ENCODE data around the gene UBL7.

Gene UBL7

GRCh38 chr15:74422265-74422651 lies 38.7 kb downstream of the UBL7 start:
- Histone ChIP-seq H4K20me1 (ENCODE audit: insufficient read depth, low read length) (no peaks in the 10 kb centered on the region), H3K9me3 (replicated peaks; ENCODE audit: insufficient read depth, low read length) (no peaks in the 10 kb centered on the region), H3K4me1 (ENCODE audit: low read length) (peaks cover 15% of the 10 kb centered on the region), H3K79me2 (ENCODE audit: low read length) (peaks cover 58% of the 10 kb centered on the region), H3K9me2 (replicated peaks; ENCODE audit: insufficient read depth, low read length) (no peaks in the 10 kb centered on the region), H3K27me3 (replicated peaks; ENCODE audit: insufficient read depth, low read length) (no peaks in the 10 kb centered on the region), H3K4me2 (ENCODE audit: low read depth, low read length) (no peak overlapping the region), H3K4me3 (ENCODE audit: low read length) (no peak overlapping the region), H2AFZ (ENCODE audit: low read length) (no peak overlapping the region), H3K27ac (ENCODE audit: low read length) (no peak overlapping the region), H3K9ac (ENCODE audit: low read length) (no peak overlapping the region), H3F3A (ENCODE audit: insufficient read depth, low read length) (peaks cover 3% of the 10 kb centered on the region; the same call in 1 of the 2 replicates), H3K36me3 (replicated peaks; ENCODE audit: insufficient read depth, low read length) (no peaks in the 10 kb centered on the region)
- DNase-seq = no peak
- no peak for TF ChIP-seq CTCF (IDR thresholded peaks at IDR 0.05; ENCODE audit: low read length)
- no peak for TF ChIP-seq EZH2 (optimal IDR thresholded peaks at IDR 0.05; ENCODE audit: low read depth, low read length)
- no peak for TF ChIP-seq EZH2phosphoT487 (IDR thresholded peaks at IDR 0.05; ENCODE audit: low read length)

GRCh38 chr15:74421302-74422245 lies 39.4 kb downstream of the UBL7 start:
- H3F3A ChIP-seq (ENCODE audit: insufficient read depth, low read length) = peaks cover 3% of the 10 kb centered on the region; the same call in 1 of the 2 replicates
- H3K79me2 ChIP-seq (ENCODE audit: low read length) = peaks cover 53% of the 10 kb centered on the region
- TF ChIP-seq EZH2phosphoT487 (IDR thresholded peaks at IDR 0.05; ENCODE audit: low read length) (no peak), CTCF (IDR thresholded peaks at IDR 0.05; ENCODE audit: low read length) (no peak), EZH2 (optimal IDR thresholded peaks at IDR 0.05; ENCODE audit: low read depth, low read length) (no peak)
- H3K9me3 ChIP-seq (replicated peaks; ENCODE audit: insufficient read depth, low read length) = no peaks in the 10 kb centered on the region
- no peaks in the 10 kb centered on the region for H4K20me1 ChIP-seq (ENCODE audit: insufficient read depth, low read length)
- H2AFZ ChIP-seq (ENCODE audit: low read length) = no peak overlapping the region
- no peak overlapping the region for H3K9ac ChIP-seq (ENCODE audit: low read length)
- no peak overlapping the region for H3K27ac ChIP-seq (ENCODE audit: low read length)
- no peak overlapping the region for H3K4me2 ChIP-seq (ENCODE audit: low read depth, low read length)
- H3K27me3 ChIP-seq (replicated peaks; ENCODE audit: insufficient read depth, low read length) = no peaks in the 10 kb centered on the region
- no peaks in the 10 kb centered on the region for H3K9me2 ChIP-seq (replicated peaks; ENCODE audit: insufficient read depth, low read length)
- H3K36me3 ChIP-seq (replicated peaks; ENCODE audit: insufficient read depth, low read length) = no peaks in the 10 kb centered on the region
- no peak overlapping the region for H3K4me3 ChIP-seq (ENCODE audit: low read length)
- H3K4me1 ChIP-seq (ENCODE audit: low read length) = peaks cover 15% of the 10 kb centered on the region
- DNase-seq = no peak

- Histone ChIP-seq H3F3A (ENCODE audit: insufficient read depth, low read length) (peaks cover 3% of the 10 kb centered on the region; the same call in 1 of the 2 replicates), H4K20me1 (ENCODE audit: insufficient read depth, low read length) (no peaks in the 10 kb centered on the region), H3K9me2 (replicated peaks; ENCODE audit: insufficient read depth, low read length) (no peaks in the 10 kb centered on the region), H2AFZ (ENCODE audit: low read length) (no peak overlapping the region), H3K27me3 (replicated peaks; ENCODE audit: insufficient read depth, low read length) (no peaks in the 10 kb centered on the region), H3K9me3 (replicated peaks; ENCODE audit: insufficient read depth, low read length) (no peaks in the 10 kb centered on the region), H3K9ac (ENCODE audit: low read length) (0 out of 2 replicates have a peak overlapping the region, but pooled peaks have one; percentile 8), H3K27ac (ENCODE audit: low read length) (no peak overlapping the region; the same call in 1 of the 2 replicates), H3K79me2 (ENCODE audit: low read length) (peaks cover 51% of the 10 kb centered on the region), H3K4me1 (ENCODE audit: low read length) (peaks cover 15% of the 10 kb centered on the region), H3K4me3 (ENCODE audit: low read length) (no peak overlapping the region), H3K4me2 (ENCODE audit: low read depth, low read length) (no peak overlapping the region), H3K36me3 (replicated peaks; ENCODE audit: insufficient read depth, low read length) (no peaks in the 10 kb centered on the region)
- DNase-seq = peak; percentile 33
- TF ChIP-seq CTCF (IDR thresholded peaks at IDR 0.05; ENCODE audit: low read length) (no peak), EZH2 (optimal IDR thresholded peaks at IDR 0.05; ENCODE audit: low read depth, low read length) (no peak), EZH2phosphoT487 (IDR thresholded peaks at IDR 0.05; ENCODE audit: low read length) (no peak)
Measured at GRCh38 chr15:74420193-74420905, 40.6 kb downstream of the UBL7 start.

Measured in MM.1S (cell line).